Lower leg skin (tissue), 3 donors: ENCODE data around the gene MAGEA9.
"Not testable (repeated sequence)": the region's sequence is repeated elsewhere in the genome, so short reads cannot be mapped to it uniquely, and the experiment has no call there.

Experiments
- POLR2A ChIP-seq, 2 donors: fragments of 450-650 bp; IDR thresholded peaks; one replicate each; pipeline ENCODE4 v1.6.1; 2016 to 2017; ENCODE audit warnings: antibody characterized with exemption in 2 of 2, mild to moderate bottlenecking in 1 of 2, moderate library complexity in 1 of 2
- TF ChIP-seq, protein P1 (sequence below), 3 donors: fragments of 450-650 bp; IDR thresholded peaks; one replicate each; pipeline ENCODE4 v1.5.1; 2016; ENCODE audit warnings: antibody characterized with exemption in 3 of 3, mild to moderate bottlenecking in 3 of 3, moderate library complexity in 2 of 3

- TF ChIP-seq, protein P1, sequence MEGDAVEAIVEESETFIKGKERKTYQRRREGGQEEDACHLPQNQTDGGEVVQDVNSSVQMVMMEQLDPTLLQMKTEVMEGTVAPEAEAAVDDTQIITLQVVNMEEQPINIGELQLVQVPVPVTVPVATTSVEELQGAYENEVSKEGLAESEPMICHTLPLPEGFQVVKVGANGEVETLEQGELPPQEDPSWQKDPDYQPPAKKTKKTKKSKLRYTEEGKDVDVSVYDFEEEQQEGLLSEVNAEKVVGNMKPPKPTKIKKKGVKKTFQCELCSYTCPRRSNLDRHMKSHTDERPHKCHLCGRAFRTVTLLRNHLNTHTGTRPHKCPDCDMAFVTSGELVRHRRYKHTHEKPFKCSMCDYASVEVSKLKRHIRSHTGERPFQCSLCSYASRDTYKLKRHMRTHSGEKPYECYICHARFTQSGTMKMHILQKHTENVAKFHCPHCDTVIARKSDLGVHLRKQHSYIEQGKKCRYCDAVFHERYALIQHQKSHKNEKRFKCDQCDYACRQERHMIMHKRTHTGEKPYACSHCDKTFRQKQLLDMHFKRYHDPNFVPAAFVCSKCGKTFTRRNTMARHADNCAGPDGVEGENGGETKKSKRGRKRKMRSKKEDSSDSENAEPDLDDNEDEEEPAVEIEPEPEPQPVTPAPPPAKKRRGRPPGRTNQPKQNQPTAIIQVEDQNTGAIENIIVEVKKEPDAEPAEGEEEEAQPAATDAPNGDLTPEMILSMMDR (IDR thresholded peaks at IDR 0.05), result not testable (repeated sequence)
- not testable (repeated sequence) for TF ChIP-seq POLR2A (IDR thresholded peaks at IDR 0.05)
Measured at GRCh38 chrX:149777999-149778398, 3.7 kb upstream of the MAGEA9 start.
